HG02938 (cell line): ENCODE data around the gene GNG4.

Source experiments
- ATAC-seq: cut with Tn5 transposase; IDR thresholded peaks from one replicate; pipeline ENCODE4 v1.9.1; 2021; ENCODE audit warnings: mild to moderate bottlenecking, moderate library complexity; ENCODE audit not compliant: unreplicated experiment

Gene GNG4

GRCh38 chr1:235502601-235503402 lies 146.8 kb downstream of the GNG4 start:
- no peak for ATAC-seq

GRCh38 chr1:235500971-235501540 lies 148.5 kb downstream of the GNG4 start:
- ATAC-seq: no peak
